Muscle of leg (tissue), 11 donors: ENCODE results near the gene PHACTR3. TPM values are rescaled to one million over a fixed set of nuclear protein-coding genes. Genes with fewer than 3 reads are reported as not detected.

ENCODE experiments used
- DNase-seq: peaks from one replicate; pipeline ENCODE4 v3.0.0; 2013
- H3K27ac ChIP-seq: one replicate; pipeline ENCODE4 v1.5.1; 2013; ENCODE audit warnings: mild to moderate bottlenecking, low read length, control low read depth
- H3K27me3 ChIP-seq: one replicate; pipeline ENCODE4 v1.6.1; 2013; ENCODE audit warnings: low read length; ENCODE audit not compliant: control insufficient read depth, insufficient read depth
- H3K36me3 ChIP-seq: one replicate; pipeline ENCODE4 v1.6.1; 2013; ENCODE audit warnings: low read length; ENCODE audit not compliant: control insufficient read depth, insufficient read depth
- H3K4me1 ChIP-seq: one replicate; pipeline ENCODE4 v1.6.1; 2013; ENCODE audit warnings: low read length; ENCODE audit not compliant: control insufficient read depth, insufficient read depth
- H3K4me3 ChIP-seq: one replicate; pipeline ENCODE4 v1.5.1; 2013; ENCODE audit warnings: low read length, control low read depth
- H3K9me3 ChIP-seq: replicated peaks from 2 replicates; pipeline ENCODE4 v1.6.1; 2013; ENCODE audit warnings: low read depth, low read length; ENCODE audit not compliant: control insufficient read depth
- WGBS: methylation state at CpG from one replicate; pipeline ENCODE4 v1.1.5; 2013; ENCODE audit warnings: missing lambda C conversion rate; ENCODE audit not compliant: insufficient coverage; 5-methylcytosine and 5-hydroxymethylcytosine counted together
- polyA plus RNA-seq, 8 donors: library from polyadenylated mRNA; unstranded; fragments of 120-200 nt; gene quantifications; one replicate each; pipeline versions ENCODE4 v1.2.1 to v1.2.3, GENCODE V29; 2013; ENCODE audit warnings: inconsistent platforms in 1 of 8, low replicate concordance in 1 of 8; ENCODE audit not compliant: insufficient read length in 8 of 8, insufficient read depth in 1 of 8
- total RNA-seq: library from RNA; stranded (reverse); fragments of 120-200 nt; gene quantifications from one replicate; pipeline ENCODE4 v1.2.4, GENCODE V29; 2013

The PHACTR3 gene
- total and polyA plus RNA-seq, 9 donors, result 4.7 to 17.0 (median 9.9) TPM

- Histone ChIP-seq H3K27me3 (no peaks in the 10 kb centered on the region), H3K36me3 (no peaks in the 10 kb centered on the region), H3K4me1 (peaks cover 4% of the 10 kb centered on the region), H3K4me3 (no peak overlapping the region), H3K9me3 (no peaks in the 10 kb centered on the region), H3K27ac (no peak overlapping the region)
- 95% methylated on average over 13 of the region's 13 CpGs for WGBS
- DNase-seq, result no peak
Measured at GRCh38 chr20:59728722-59729430, 124.5 kb downstream of the PHACTR3 start.

GRCh38 chr20:59729506-59729905 is 125.2 kb downstream of the PHACTR3 start:
- H3K36me3 ChIP-seq, result no peaks in the 10 kb centered on the region
- no peaks in the 10 kb centered on the region for H3K9me3 ChIP-seq
- 75% methylated on average over 5 of the region's 5 CpGs for WGBS
- no peak overlapping the region for H3K27ac ChIP-seq
- H3K4me3 ChIP-seq, result no peak overlapping the region
- peaks cover 4% of the 10 kb centered on the region for H3K4me1 ChIP-seq
- no peaks in the 10 kb centered on the region for H3K27me3 ChIP-seq
- peak; percentile 32 for DNase-seq

- Histone ChIP-seq H3K27ac (peak overlapping the region; percentile 21), H3K4me1 (peaks cover 7% of the 10 kb centered on the region), H3K4me3 (no peak overlapping the region), H3K36me3 (no peaks in the 10 kb centered on the region), H3K9me3 (no peaks in the 10 kb centered on the region), H3K27me3 (no peaks in the 10 kb centered on the region)
- 50% methylated on average over 2 of the region's 3 CpGs for WGBS
- peak; percentile 67 for DNase-seq
Measured at GRCh38 chr20:59730722-59731121, 126.4 kb downstream of the PHACTR3 start.

- Histone ChIP-seq H3K27me3 (no peaks in the 10 kb centered on the region), H3K4me3 (no peak overlapping the region), H3K27ac (peak overlapping the region; percentile 23), H3K9me3 (no peaks in the 10 kb centered on the region), H3K36me3 (no peaks in the 10 kb centered on the region), H3K4me1 (peaks cover 12% of the 10 kb centered on the region)
- DNase-seq, result peak; percentile 90
- WGBS, result no CpG with 5 or more reads among the region's 2 CpGs
Measured at GRCh38 chr20:59731376-59731775, 127.0 kb downstream of the PHACTR3 start.

GRCh38 chr20:59733351-59733750 is 129.0 kb downstream of the PHACTR3 start:
- WGBS, result no CpG with 5 or more reads among the region's 3 CpGs
- Histone ChIP-seq H3K36me3 (no peaks in the 10 kb centered on the region), H3K4me1 (peaks cover 12% of the 10 kb centered on the region), H3K4me3 (no peak overlapping the region), H3K9me3 (no peaks in the 10 kb centered on the region), H3K27me3 (no peaks in the 10 kb centered on the region), H3K27ac (no peak overlapping the region)
- no peak for DNase-seq

- 26% methylated on average over 7 of the region's 8 CpGs for WGBS
- Histone ChIP-seq H3K27ac (no peak overlapping the region), H3K27me3 (peaks cover 4% of the 10 kb centered on the region), H3K4me3 (no peak overlapping the region), H3K4me1 (peaks cover 12% of the 10 kb centered on the region), H3K9me3 (no peaks in the 10 kb centered on the region), H3K36me3 (no peaks in the 10 kb centered on the region)
- DNase-seq, result no peak
Measured at GRCh38 chr20:59735486-59735885, 131.1 kb downstream of the PHACTR3 start.

- no peaks in the 10 kb centered on the region for H3K36me3 ChIP-seq
- H3K4me1 ChIP-seq, result peaks cover 12% of the 10 kb centered on the region
- no peak overlapping the region for H3K4me3 ChIP-seq
- H3K27me3 ChIP-seq, result peaks cover 4% of the 10 kb centered on the region
- H3K9me3 ChIP-seq, result no peaks in the 10 kb centered on the region
- H3K27ac ChIP-seq, result no peak overlapping the region
- 70% methylated on average over 1 of the region's 1 CpG for WGBS
- peak; percentile 57 for DNase-seq
Measured at GRCh38 chr20:59735917-59736316, 131.6 kb downstream of the PHACTR3 start.

- H3K27me3 ChIP-seq, result peaks cover 4% of the 10 kb centered on the region
- no peaks in the 10 kb centered on the region for H3K36me3 ChIP-seq
- WGBS, result 83% methylated on average over 4 of the region's 10 CpGs
- H3K4me1 ChIP-seq, result peaks cover 12% of the 10 kb centered on the region
- no peaks in the 10 kb centered on the region for H3K9me3 ChIP-seq
- H3K27ac ChIP-seq, result no peak overlapping the region
- no peak for DNase-seq
- H3K4me3 ChIP-seq, result no peak overlapping the region
Measured at GRCh38 chr20:59736366-59736765, 132.0 kb downstream of the PHACTR3 start.

GRCh38 chr20:59737073-59737666 is 132.8 kb downstream of the PHACTR3 start:
- 66% methylated on average over 15 of the region's 16 CpGs for WGBS
- no peak for DNase-seq
- H3K27ac ChIP-seq, result no peak overlapping the region
- H3K4me1 ChIP-seq, result peaks cover 10% of the 10 kb centered on the region
- no peak overlapping the region for H3K4me3 ChIP-seq
- peaks cover 4% of the 10 kb centered on the region for H3K27me3 ChIP-seq
- no peaks in the 10 kb centered on the region for H3K36me3 ChIP-seq
- H3K9me3 ChIP-seq, result no peaks in the 10 kb centered on the region

- no peak for DNase-seq
- peaks cover 4% of the 10 kb centered on the region for H3K27me3 ChIP-seq
Measured at GRCh38 chr20:59737816-59738215, 133.5 kb downstream of the PHACTR3 start.

More at GRCh38 chr20:59737816-59738215, 133.5 kb downstream of the PHACTR3 start:
- Histone ChIP-seq H3K36me3 (no peaks in the 10 kb centered on the region), H3K9me3 (no peaks in the 10 kb centered on the region), H3K27ac (no peak overlapping the region), H3K4me1 (peaks cover 8% of the 10 kb centered on the region), H3K4me3 (no peak overlapping the region)
- 78% methylated on average over 2 of the region's 4 CpGs for WGBS
